Activated naive CD4-positive, alpha-beta T cell treated with anti-CD3 and anti-CD28 coated beads, Interleukin-2, amount 50 U/mL, for 72 hours (primary cell): ENCODE results near the gene SPATA2L. TPM values are rescaled to one million over a fixed set of nuclear protein-coding genes. Genes with fewer than 3 reads are reported as not detected.
"Not testable (repeated sequence)": the region's sequence is repeated elsewhere in the genome, so short reads cannot be mapped to it uniquely, and the experiment has no call there.

Experiments used
- ATAC-seq, 2 donors: fragments of 150-1000 bp; cut with Tn5 transposase; 2 replicates each; pipeline ENCODE4 v1.10.0; 2021; ENCODE audit warnings: mild to moderate bottlenecking in 2 of 2, moderate library complexity in 2 of 2
- DNase-seq, 2 donors: peaks; one replicate each; pipeline ENCODE4 v3.0.0; 2021 to 2022; ENCODE audit warnings: low spot score in 2 of 2
- H3K27ac Mint-ChIP-seq, 2 donors: one replicate each; pipeline ENCODE4 v1.8.0; 2022; ENCODE audit warnings: mild to moderate bottlenecking in 2 of 2, mixed read lengths in 2 of 2
- H3K36me3 Mint-ChIP-seq, 2 donors: one replicate each; pipeline ENCODE4 v1.8.0; 2022; ENCODE audit warnings: mixed read lengths in 2 of 2
- H3K9me3 Mint-ChIP-seq, 2 donors: one replicate each; pipeline ENCODE4 v1.8.0; 2022; ENCODE audit warnings: mixed read lengths in 2 of 2
- total RNA-seq, 2 donors: library from RNA; stranded (reverse); gene quantifications; one replicate each; pipeline ENCODE4 v1.2.3, GENCODE V29; 2022

Gene SPATA2L
- total RNA-seq, 2 donors from 2014 or later = 1.3 to 7.0 TPM

- H3K27ac Mint-ChIP-seq = peak overlapping the region in 1 of 2 donors; percentile 64
- DNase-seq = not testable (repeated sequence)
These were observed 1.8 kb downstream of the SPATA2L start for GRCh38 chr16:89699629-89700099.

DNA sequence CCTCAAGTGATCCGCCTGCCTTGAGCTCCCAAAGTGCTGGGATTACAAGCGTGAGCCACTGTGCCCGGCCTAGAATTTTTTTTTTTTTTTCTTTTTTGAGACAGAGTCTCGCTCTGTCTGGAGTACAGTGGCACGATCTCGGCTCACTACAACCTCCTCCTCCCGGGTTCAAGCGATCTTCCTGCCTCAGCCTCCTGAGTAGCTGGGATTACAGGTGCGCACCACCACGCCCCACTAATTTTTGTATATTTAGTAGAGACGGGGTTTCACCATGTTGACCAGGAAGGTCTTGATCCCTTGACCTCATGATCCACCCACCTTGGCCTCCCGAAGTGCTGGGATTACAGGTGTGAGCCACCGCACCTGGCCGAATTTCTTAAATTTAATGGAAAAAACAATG is 2.8 kb downstream of the SPATA2L start:
- not testable (repeated sequence) for H3K27ac Mint-ChIP-seq, H3K36me3 Mint-ChIP-seq, DNase-seq, ATAC-seq, H3K9me3 Mint-ChIP-seq

More at GRCh38 chr16:89699629-89700099, 1.8 kb downstream of the SPATA2L start:
- not testable (repeated sequence) for ATAC-seq, H3K36me3 Mint-ChIP-seq, H3K9me3 Mint-ChIP-seq

- DNase-seq (no peak), ATAC-seq (no peak)
- Mint-ChIP-seq H3K9me3 (no peaks in the 10 kb centered on the region), H3K27ac (no peak overlapping the region), H3K36me3 (peaks cover 0 to 6% of the 10 kb centered on the region in 2 donors)
These were observed 3.7 kb downstream of the SPATA2L start for GRCh38 chr16:89697616-89698331.

GRCh38 chr16:89697161-89697615 is 4.3 kb downstream of the SPATA2L start:
- peak overlapping the region in 1 of 2 donors; percentile 35 for H3K27ac Mint-ChIP-seq
- ATAC-seq = no peak
- H3K36me3 Mint-ChIP-seq = peaks cover 0 to 6% of the 10 kb centered on the region in 2 donors
- DNase-seq = no peak
- H3K9me3 Mint-ChIP-seq = no peaks in the 10 kb centered on the region

GRCh38 chr16:89696670-89697128 is 4.8 kb downstream of the SPATA2L start:
- Mint-ChIP-seq H3K27ac (peak overlapping the region in 1 of 2 donors; percentile 35), H3K36me3 (peaks cover 0 to 6% of the 10 kb centered on the region in 2 donors), H3K9me3 (no peaks in the 10 kb centered on the region)
- DNase-seq = no peak
- ATAC-seq = no peak

GRCh38 chr16:89695875-89696669 is 5.4 kb downstream of the SPATA2L start:
- H3K27ac Mint-ChIP-seq = peak overlapping the region in 1 of 2 donors; percentile 35
- H3K36me3 Mint-ChIP-seq = peaks cover 0 to 6% of the 10 kb centered on the region in 2 donors
- no peak for DNase-seq
- ATAC-seq = no peak
- H3K9me3 Mint-ChIP-seq = no peaks in the 10 kb centered on the region

DNA sequence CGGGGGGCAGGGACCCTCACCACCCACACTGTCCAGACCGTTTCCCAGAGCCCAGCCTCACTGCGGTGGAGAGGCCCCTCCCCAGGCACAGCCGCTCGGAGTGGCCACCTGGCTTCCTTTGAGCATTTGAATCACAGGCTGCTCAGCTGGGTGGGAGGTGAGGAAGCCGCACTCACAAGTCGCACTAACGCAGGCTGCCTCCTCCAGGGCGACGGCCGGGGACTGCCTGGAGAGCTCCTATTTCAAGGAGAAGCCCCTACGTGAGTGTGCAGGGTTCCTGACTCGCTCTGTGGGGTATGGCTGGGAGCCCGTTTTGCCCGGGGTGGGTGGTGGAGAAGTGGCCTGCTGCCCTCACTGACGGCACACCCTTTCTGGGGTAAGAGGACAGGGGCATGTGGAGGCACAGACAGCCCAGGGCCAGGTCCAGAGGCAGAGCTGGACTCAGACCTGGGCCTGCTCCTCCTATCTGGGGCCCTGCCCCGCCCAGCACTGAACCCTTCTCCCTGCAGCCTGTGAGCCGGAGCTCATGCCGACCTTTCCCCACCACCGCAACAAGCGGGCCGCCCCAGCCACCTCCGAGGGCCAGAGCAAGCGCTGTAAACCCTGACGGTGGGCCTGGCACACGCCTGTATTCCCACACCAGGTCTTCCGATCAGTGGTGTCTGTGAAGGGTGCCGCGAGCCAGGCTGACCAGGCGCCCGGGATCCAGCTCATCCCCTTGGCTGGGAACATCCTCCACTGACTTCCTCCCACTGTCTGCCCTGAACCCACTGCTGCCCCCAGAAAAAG is 6.2 kb downstream of the SPATA2L start:
- H3K9me3 Mint-ChIP-seq = no peaks in the 10 kb centered on the region
- peaks cover 3 to 11% of the 10 kb centered on the region in 2 donors for H3K36me3 Mint-ChIP-seq
- ATAC-seq = no peak
- H3K27ac Mint-ChIP-seq = peak overlapping the region in 1 of 2 donors; percentile 68
- DNase-seq = no peak

GRCh38 chr16:89694784-89695085 is 6.8 kb downstream of the SPATA2L start:
- H3K27ac Mint-ChIP-seq = peak overlapping the region in 1 of 2 donors; percentile 68
- H3K36me3 Mint-ChIP-seq = peaks cover 8 to 17% of the 10 kb centered on the region in 2 donors
- DNase-seq, H3K9me3 Mint-ChIP-seq, ATAC-seq: not testable (repeated sequence)

- DNase-seq (no peak), ATAC-seq (no peak)
- H3K9me3 Mint-ChIP-seq = no peaks in the 10 kb centered on the region
- no peak overlapping the region for H3K27ac Mint-ChIP-seq
- H3K36me3 Mint-ChIP-seq = peaks cover 9 to 17% of the 10 kb centered on the region in 2 donors
These were observed 7.3 kb downstream of the SPATA2L start for GRCh38 chr16:89693931-89694783.

GRCh38 chr16:89693289-89693731 is 8.2 kb downstream of the SPATA2L start:
- DNase-seq = no peak
- H3K9me3 Mint-ChIP-seq = no peaks in the 10 kb centered on the region
- H3K36me3 Mint-ChIP-seq = peaks cover 9 to 17% of the 10 kb centered on the region in 2 donors
- no peak overlapping the region for H3K27ac Mint-ChIP-seq
- no peak for ATAC-seq

DNA sequence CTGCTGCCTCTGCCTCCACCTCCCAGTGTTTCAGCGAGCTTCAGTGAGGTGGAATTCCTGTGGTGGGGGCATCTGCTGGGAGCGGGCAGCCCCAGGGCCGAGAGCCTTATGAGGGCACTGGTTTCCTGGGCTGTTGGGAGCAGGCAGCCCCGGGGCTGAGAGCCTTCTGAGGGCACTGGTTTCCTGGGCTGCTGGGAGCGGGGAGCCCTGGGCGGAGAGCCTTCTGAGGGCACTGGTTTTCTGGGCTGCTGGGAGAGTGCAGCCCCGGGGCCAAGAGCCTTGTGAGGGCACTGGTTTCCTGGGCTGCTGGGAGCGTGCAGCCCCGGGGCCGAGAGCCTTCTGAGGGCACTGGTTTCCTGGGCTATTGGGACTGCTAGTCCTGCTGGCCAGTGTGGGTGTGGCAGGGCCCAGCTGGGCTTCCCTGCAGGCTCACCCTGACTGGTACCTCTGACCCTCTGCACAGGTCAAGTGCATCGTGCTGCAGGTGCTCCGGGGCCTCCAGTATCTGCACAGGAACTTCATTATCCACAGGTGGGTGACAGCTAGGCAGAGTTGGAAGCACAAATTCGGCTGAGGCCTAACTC is 9.4 kb downstream of the SPATA2L start:
- DNase-seq = no peak
- Mint-ChIP-seq H3K9me3 (no peaks in the 10 kb centered on the region), H3K27ac (no peak overlapping the region), H3K36me3 (peaks cover 14 to 24% of the 10 kb centered on the region in 2 donors)
- no peak for ATAC-seq

DNA sequence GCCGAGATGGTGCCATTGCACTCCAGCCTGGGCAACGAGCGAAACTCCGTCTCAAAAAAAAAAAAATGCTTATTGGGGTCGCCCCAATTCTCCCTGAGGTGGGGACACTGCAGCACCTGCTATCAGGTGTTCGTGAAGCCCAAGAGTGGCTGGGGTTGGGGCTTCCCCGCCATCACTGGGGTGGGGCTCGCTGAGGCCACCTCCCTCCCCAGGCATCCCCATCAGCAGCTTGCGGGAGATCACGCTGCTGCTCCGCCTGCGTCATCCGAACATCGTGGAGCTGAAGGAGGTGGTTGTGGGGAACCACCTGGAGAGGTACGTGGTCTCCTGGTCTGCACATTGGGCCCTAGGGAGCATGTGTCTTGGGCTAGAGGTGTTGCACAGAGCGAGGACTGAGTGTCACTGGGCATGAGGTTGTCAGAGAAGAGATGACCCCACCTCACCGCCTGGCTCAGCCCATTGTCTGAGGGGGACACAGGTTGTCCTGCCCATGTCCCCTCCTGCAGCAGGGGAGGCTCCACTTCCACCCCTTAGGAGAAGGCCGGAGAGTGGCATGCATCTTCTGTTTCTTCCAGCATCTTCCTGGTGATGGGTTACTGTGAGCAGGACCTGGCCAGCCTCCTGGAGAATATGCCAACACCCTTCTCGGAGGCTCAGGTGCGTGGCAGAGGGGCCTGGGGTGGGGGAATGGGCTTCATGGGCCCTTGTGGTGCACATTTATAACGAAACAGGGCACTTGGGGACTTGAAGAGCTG is 10.1 kb downstream of the SPATA2L start:
- no peaks in the 10 kb centered on the region for H3K9me3 Mint-ChIP-seq
- peaks cover 14 to 28% of the 10 kb centered on the region in 2 donors for H3K36me3 Mint-ChIP-seq
- DNase-seq = no peak
- no peak overlapping the region for H3K27ac Mint-ChIP-seq
- no peak for ATAC-seq

DNA sequence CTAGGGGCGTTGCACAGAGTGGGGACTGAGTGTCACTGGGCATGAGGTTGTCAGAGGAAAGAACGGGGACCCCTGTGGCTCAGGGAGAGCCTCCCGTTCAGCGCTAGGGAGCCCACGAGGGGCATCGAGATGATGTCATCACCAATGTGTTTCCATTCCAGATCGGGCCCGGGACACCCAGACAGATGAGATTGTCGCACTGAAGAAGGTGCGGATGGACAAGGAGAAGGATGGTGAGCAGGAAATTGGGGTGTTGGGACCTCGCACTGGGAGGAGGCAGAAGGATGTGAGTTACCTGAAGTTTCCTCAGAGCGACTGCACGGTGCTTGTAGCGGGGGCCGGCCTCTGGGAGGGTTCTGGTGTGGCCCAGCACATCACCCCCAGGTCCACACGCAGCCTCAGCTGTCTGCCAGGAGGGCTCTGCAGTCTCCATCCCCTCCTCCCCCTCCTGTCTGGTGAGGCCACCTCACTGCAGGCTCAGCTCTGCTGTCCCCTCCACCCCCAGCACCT is 11.1 kb downstream of the SPATA2L start:
- Mint-ChIP-seq H3K36me3 (peaks cover 14 to 29% of the 10 kb centered on the region in 2 donors), H3K27ac (peak overlapping the region in 1 of 2 donors; percentile 41), H3K9me3 (no peaks in the 10 kb centered on the region)
- no peak for ATAC-seq
- no peak for DNase-seq

DNA sequence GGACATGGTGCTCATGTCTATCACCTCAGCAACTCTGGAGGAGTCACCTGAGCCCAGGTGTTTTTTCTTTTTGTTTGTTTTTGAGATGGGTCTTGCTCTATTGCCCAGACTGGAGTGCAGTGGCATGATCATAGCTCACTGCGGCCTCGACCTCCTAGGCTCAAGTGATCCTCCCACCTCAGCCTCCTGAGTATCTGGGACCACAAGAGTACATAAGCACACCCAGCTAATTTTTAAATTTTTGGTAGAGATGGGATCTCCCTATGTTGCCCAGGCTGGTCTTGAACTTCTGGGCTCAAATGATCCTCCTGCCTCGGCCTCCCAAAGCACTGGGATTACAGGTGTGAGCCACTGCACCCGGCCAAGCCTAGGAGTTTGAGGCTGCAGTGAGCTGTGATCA is 11.9 kb downstream of the SPATA2L start:
- not testable (repeated sequence) for ATAC-seq, H3K9me3 Mint-ChIP-seq, DNase-seq
- Mint-ChIP-seq H3K27ac (peak overlapping the region in 1 of 2 donors; percentile 41), H3K36me3 (peaks cover 18 to 29% of the 10 kb centered on the region in 2 donors)

GRCh38 chr16:89689142-89689541 is 12.4 kb downstream of the SPATA2L start:
- Mint-ChIP-seq H3K27ac (no peak overlapping the region), H3K36me3 (peaks cover 19 to 29% of the 10 kb centered on the region in 2 donors), H3K9me3 (no peaks in the 10 kb centered on the region)
- no peak for DNase-seq
- no peak for ATAC-seq
